NCI-H2107 treated with DMSO at 0.1 percent for 48 hours (cell line): ENCODE data around the gene AMBRA1.
"Not testable (repeated sequence)": the region's sequence is repeated elsewhere in the genome, so short reads cannot be mapped to it uniquely, and the experiment has no call there.

Experiments
- DNase-seq: peaks from one replicate; lab custom pipeline; 2025; ENCODE audit not compliant: unreplicated experiment; lab: John Stamatoyannopoulos, UW

The AMBRA1 gene

DNA sequence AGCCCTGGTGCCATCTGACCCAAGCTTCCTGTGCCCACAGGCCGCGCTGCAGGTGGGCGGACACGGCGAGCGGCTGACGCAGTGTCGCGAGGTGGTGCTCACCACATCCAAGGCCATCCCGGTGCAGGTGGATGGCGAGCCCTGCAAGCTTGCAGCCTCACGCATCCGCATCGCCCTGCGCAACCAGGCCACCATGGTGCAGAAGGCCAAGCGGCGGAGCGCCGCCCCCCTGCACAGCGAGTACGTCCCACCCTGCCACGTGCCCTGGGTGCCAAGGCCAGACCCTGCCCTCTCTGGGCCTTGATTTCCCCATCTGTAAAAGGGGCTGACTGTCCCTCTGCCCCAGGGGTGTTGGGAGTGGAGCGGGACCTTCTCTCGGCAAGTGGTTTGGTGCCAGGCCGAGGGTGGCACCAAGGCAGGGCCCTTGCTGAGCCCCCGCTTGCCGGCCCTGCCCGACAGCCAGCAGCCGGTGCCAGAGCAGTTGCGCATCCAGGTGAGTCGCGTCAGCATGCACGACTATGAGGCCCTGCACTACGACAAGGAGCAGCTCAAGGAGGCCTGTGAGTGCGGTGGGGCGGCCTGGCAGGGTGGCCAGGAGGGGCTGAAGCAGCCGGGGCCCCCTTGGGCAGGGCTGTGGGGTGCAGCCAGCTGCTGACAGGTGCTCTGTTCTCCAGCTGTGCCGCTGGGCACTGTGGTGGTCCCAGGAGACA, 218.3 kb downstream of the AMBRA1 start:
- DNase-seq: no peak

DNA sequence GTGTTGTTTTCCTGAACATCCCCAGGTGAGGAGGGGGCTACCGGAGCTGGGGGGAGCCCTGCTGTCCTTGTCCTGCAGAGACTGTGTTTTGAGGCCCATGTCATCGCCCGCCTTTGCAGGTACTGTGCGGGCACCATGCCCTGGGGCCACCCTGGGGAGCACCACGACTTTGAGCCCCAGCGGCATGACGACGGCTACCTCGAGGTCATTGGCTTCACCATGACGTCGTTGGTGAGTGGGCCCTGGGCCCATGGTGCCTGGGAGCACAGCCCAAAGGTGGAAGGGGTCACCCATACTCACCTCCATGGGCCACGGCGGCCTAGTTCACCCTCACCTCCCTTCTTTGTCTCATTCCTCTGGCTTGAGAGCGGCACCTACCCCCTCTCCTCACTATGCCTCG, 219.0 kb downstream of the AMBRA1 start:
- DNase-seq: no peak

DNA sequence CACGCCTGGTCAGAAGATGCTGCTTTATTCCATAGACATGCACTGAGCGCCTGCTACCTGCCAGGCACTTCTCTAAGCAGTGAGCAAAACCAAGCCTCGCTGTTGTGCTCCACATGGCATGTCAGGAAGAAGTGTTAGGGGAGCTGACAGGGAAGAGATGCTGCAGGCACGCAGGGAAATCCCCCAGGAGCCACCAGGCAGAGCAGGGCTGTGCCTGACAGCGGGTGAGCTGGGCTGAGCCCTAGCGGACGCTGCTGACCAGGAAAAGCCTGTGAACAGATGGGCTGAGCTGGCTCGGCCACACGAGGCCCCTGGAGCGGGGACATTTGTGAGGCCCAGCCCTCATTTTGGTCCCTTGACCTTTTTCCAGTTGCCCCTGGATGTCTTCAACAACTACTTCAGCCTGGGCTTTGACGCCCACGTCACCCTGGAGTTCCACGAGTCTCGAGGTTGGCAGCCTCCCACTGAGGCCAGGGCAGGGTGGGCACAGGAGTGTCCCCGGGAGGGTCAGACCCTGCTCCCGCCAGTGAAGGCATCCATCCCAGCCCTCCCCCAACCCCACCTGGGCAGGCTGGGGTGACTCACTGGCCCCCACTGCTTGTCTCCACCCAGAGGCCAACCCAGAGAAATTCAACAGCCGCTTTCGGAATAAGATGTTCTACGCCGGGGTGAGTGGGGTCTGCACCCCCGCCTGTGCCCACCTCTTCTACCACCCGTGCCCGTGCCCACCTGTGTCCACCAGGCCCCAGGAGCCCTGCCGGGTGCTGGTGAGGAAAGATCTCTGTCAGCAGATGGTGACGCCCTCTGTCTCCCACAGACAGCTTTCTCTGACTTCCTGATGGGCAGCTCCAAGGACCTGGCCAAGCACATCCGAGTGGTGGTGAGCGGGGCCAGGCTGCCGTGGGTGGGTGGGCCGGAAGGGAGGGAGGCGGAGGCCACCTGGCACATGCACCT, 219.8 kb downstream of the AMBRA1 start:
- no peak for DNase-seq

DNA sequence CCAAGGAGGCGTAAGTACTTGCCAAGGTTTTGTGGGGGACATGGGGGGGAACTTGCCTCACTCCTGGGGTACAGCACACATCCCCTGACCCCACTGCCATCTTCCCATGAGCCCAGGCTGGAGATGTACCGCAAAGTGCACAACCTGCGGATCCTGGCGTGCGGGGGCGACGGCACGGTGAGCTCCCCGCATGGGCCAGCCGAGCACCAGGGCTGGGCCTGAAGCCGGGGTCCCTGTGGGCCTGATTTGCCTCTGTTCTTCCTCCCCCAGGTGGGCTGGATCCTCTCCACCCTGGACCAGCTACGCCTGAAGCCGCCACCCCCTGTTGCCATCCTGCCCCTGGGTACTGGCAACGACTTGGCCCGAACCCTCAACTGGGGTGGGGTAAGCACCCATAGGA, 221.3 kb downstream of the AMBRA1 start:
- DNase-seq: not testable (repeated sequence)

DNA sequence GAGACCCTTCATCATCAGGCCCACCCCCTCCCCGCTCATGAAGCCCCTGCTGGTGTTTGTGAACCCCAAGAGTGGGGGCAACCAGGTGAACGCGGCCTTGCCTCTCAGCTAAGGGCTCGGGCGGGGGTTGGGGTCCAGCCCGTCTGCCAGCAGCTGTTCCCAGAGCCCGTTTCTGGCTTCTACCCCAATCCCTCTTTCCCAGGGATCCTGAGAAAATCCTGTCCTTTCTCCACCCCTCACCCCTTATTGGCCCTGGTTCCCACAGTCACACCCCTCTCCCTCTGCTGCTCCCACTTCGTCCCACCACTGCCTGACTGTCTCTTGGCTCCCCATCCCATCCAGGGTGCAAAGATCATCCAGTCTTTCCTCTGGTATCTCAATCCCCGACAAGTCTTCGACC, 221.7 kb downstream of the AMBRA1 start:
- DNase-seq: no peak

DNA sequence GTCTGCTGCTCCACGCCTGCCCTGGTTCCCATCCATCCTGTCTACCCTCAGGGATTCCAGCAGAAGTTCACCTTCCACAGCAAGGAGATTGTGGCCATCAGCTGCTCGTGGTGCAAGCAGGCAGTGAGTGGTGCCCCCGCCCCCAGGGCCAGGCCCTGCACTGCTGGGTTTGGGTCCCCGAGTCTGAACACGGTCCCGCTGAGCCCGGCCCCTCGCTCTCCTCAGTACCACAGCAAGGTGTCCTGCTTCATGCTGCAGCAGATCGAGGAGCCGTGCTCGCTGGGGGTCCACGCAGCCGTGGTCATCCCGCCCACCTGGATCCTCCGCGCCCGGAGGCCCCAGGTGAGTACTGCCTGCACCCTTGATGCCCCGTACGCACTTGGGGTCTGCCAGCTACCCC, 222.6 kb downstream of the AMBRA1 start:
- not testable (repeated sequence) for DNase-seq

DNA sequence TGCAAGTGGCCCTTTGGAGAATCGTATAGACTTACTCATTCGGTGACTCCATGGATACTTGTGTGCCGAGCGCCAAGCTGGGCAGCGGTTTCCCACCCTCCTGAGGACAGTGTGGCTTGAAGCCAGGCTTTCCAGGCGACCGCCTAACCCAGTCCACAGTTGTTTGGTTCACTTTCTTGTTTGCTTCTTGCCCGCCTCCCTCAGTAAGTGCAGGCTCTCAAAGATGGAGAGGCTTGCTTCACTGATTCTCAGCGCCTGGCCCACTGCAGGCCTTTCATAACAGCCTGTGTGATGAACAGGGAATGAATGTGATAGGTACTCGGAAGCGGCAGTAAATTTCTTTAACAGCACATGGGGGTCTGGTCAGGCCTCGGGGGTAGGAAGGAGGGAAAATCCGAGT, 223.6 kb downstream of the AMBRA1 start:
- no peak for DNase-seq

DNA sequence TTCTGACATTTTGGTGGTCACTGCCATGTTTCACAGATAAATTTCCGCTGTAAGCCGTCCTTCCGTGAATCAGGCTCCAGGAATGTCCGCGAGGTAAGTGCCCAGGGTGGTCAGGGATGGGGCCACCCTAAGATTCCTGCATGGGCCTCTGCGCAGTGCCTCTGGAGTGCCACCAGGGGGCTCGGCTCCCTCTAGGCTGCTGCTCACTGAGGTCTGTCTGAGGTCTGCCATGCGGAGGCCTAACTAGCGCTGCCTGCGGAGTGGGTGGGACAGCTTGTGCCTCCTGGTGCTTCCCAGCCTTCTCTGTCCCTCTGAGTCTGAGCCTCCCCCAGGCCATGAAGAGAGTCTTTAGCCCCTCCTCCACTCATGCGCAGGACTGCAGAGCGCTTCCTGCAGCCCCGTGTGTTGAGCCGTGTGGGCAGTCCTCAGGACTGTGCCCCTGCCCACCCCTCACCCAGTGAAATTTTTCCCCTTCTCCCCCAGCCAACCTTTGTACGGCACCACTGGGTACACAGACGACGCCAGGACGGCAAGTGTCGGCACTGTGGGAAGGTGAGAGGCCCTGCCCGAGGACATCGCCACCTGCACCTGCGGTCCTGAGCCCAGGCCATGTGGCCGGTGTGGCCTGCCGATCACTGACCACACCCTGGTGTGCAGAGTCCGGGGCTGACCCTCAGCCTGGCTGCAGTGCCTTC, 224.2 kb downstream of the AMBRA1 start:
- peak; percentile 37 for DNase-seq

DNA sequence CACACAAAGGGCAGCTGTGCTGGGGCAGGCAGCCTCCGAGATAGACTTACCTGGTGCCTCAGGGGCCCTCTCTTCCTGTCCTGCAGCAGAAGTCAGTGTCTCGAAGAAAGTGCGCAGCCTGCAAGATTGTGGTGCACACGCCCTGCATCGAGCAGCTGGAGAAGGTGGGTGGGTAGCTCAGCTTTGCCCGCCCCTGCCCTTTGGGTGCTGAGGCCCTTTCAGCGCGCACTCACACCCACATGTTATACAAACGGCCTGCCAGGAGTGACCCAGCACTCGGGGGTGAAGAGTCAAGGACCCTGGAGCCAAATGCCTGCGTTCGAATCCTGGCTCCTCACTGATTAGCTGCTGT, 225.9 kb downstream of the AMBRA1 start:
- DNase-seq: no peak

DNA sequence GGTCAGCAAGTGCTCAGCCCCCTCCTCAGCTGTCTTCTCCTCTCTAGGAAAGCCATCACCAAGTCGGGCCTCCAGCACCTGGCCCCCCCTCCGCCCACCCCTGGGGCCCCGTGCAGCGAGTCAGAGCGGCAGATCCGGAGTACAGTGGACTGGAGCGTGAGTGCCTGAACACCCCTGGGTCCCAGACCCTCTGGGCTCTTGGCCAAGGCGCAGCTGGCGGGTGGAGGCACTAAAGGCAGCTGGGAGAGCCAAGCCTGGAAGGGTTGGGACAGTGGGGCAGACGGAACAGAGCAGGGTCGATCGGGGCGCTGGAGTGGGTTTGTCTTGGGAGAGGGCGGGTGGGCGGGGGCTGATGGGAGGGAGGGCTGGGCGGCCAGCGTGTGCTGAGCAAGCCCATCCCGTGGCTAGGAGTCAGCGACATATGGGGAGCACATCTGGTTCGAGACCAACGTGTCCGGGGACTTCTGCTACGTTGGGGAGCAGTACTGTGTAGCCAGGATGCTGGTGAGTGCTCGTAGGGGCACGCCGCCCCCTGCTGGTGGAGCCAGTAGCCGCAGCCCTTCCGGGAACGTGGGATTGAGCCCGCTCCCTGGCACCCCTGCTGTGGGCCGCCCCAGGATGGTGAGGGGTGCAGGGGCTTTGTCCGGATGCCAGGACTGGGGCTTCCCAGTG, 226.4 kb downstream of the AMBRA1 start:
- DNase-seq: no peak

DNA sequence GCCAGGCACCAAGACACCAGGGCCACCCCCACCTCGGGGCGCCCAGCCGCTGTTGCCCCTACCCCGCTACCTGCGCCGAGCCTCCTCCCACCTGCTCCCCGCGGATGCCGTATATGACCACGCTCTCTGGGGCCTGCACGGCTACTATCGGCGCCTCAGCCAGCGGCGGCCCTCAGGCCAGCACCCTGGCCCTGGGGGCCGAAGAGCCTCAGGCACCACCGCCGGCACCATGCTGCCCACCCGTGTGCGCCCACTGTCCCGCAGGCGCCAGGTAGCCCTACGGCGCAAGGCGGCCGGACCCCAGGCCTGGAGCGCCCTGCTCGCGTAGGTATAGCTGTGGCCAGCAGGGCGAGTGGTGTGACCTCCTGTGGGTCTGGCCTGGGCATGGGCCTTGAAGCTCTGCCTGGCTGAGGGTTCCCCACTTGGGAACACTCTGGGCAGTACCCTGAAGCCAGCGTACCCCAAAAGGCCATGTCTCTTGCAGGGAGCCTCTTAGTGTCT, 227.1 kb downstream of the AMBRA1 start:
- no peak for DNase-seq

DNA sequence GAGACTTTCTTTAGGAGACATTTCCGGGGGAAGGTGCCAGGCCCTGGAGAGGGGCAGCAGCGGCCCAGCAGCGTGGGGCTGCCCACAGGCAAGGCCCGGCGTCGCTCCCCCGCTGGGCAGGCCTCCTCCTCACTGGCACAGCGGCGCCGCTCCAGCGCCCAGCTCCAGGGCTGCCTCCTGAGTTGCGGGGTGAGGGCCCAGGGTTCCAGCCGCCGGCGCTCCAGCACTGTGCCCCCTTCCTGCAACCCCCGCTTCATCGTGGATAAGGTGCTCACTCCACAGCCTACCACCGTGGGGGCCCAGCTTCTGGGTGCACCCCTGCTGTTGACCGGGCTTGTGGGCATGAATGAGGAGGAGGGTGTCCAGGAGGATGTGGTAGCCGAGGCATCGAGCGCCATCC, 227.6 kb downstream of the AMBRA1 start:
- DNase-seq: no peak

DNA sequence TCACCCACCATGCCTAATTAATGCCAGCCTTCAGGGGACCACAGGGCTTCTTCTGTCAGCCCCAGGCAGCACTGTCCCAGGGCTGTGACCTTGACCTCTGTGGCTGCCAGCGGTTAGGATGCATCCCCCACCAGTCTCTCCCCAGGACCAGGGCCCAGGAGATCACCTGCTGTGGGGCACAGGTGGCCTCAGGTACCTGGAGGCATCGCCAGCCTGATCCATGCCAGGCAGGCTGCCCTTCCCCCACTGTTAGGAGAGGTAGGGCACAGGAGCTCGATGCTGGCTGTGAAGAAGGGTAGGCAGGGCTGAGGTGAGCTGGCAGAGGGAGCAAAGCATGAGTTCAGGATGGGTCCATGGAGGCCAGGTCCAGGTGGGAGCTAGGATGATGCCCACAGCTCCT, 229.0 kb downstream of the AMBRA1 start:
- no peak for DNase-seq

DNA sequence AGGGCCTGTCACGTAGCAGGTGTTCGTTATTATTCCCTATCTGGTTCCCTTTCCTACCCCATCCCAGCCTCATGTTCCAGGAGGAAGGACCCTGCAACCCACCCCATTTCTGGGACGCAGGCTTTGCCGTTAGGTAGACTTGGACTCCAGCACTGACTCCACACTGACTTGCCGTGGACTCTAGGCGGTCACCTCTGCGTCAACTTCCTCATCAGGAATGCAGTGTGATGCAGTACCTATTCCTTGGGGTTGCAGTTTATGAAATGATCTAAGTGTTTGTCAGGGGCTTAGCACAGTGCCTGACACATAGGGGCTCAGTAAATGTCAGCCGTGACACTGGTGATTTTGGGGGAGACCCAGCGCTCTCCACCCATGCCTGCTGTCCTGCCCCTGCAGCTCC, 229.8 kb downstream of the AMBRA1 start:
- DNase-seq: no peak

DNA sequence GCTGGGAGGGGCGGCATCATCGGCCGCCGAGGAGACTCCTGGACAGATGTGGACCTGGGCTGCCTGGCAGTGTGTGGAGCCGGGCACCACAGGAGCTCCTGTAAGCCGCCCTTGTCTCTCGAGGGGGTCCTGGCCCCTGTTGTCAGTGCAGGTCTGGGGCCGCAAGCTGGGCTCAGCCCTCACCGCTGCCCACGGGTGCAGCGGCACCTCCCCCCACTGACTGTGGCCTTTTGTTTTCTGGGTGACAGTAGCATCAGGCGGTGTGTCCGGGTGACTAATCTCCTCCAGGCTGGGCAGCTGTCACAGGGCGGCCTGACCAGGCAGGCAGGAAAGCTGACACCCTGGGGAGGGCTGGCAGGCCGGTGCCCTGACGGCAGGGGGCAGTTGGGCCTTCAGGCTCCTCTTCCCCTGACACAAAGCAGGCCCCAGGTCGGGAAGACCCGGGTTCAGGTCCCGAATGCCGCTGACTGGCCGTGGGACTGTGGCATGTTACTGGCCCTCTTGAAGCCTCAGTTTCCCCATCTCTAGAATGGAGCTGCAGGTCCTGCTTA, 230.3 kb downstream of the AMBRA1 start:
- no peak for DNase-seq

DNA sequence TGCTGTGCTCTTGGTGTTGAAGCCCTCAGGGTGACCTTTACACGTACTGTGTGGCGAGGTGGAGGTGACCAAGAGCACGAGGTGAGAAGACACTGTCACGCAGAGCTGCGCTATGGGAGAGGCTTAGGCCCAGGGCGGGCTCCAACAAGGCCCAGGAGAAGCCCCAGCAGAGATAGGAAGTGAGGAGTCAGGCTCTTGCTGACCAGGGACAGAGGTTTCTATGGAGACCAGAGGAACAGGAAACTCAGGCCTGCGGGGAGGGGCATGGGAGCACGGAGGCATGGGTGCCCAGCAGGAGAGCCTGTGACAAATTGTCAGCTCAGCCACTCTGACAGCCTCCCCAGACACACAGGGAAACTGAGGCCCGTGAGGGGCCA, 230.8 kb downstream of the AMBRA1 start:
- DNase-seq: no peak

DNA sequence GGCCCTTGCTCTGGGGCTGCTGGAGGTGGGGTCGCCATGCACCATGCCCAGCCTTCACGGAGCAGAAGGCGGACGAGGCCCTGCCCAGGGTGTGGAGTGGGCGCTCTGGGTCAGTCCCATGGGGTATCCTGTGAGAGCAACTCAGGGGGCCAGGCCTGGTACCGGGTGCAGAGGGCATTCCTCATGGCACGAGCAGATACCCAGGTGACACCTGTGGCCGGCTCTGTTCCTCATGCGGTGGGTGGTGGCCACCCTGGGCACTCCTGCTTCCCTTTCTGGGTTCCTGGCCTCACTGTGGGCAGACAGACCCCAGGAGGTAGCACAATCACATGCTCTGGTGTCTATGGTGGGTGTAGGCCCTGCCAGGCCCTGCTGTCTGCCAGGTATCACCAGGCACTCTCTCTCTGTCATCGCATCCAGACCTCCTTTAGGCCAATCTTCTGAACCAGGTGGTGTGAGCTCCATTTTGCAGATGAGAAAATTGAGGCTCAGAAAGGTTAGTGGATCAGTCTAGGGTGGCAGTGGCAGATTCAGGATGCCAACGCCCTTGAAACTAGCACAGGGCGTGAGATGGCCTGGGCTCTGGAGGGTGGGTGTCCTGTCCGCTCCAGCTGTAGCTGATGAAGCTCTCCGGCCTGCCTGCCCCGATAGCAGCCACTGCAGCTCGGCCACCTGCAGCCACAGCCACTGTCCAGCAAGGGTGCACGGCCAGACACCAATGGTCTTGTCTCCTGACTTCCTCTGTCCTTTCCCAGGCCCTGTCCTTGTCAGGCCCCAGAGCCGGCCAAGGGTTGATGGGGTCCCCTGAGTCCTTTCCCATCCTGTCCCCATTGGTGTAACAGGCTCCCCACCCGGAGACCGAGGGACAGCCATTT, 231.4 kb downstream of the AMBRA1 start:
- DNase-seq: no peak

DNA sequence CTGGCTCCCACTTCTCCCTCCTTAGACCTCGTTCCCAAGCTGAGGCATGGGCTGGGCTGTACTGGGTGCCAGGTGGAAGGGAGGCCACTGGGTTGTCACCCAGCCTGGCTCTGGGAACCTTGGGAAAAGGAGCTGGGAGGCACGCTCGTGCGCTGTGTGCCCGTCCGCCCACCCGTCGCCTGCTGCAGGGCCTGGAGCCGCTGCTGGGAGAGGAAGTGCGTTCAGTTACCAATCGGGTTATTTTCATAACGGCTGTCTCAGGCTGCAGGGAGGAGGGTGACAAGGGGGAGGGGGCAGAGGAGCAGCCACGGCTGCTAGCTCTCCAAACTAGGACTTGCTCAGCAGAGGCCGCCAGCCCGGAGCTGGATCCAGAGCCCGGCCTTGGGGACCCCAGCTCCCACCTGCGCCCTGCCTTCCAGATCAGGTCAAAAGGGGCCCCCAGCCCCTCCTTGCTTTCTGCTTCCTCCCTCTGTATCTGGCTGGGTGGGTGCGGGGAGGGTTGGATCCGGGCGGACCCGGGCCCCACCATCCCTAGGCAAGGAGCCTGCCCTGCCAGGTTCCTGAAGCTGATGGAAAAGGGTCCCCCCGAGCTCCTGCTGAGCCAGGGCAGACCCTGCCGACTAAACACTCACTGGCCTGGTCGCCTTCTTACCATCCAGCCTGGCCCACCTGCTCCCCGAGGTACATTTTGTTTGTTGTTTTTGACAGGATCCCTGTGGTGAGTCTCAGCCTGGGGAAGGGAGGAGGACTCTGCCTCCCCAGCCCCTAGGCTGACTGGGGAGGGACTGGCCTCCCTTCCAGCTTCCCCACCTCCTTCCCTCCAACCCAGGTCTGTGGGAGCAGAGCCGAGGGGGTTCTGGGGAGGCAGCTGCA, 232.3 kb downstream of the AMBRA1 start:
- DNase-seq: peak; percentile 84

DNA sequence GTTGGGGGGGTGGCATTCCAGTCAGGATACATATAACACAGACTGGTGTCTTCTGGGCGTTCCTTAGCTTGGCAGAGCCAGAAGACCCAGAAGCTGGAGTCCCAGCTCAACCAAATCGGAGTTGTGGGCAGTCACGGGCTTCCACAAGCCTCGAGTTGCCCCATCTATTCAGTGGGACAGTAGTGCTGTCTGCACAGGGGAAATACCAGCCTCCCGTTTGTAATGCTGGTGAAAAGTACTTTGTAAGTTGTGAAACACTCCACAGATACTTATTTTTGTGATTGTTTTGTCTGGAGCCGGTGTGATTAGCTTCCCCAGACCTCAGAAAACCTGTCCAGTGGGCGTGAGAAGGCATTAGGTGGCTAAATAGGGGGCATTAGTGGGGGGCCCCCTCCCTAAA, 232.9 kb downstream of the AMBRA1 start:
- DNase-seq: no peak
